ENCODE results near the gene TSPAN31.

- TF ChIP-seq EZH2 (IDR thresholded peaks at IDR 0.05) (no peak), POLR2AphosphoS5 (IDR thresholded peaks at IDR 0.05; ENCODE audit: borderline replicate concordance, low read depth, low read length) (no peak), FOXP2 (optimal IDR thresholded peaks at IDR 0.05; ENCODE audit: control extremely low read depth, extremely low read length, insufficient read depth) (no peak)
Measured at GRCh38 chr12:57755454-57756372, 10.9 kb downstream of the TSPAN31 start.
